MM.1S (cell line): ENCODE data around the gene MFSD11.

Source experiments
- CTCF ChIP-seq: fragments of 300-600 bp; sonication (generic); IDR thresholded peaks from 2 replicates; pipeline ENCODE4 v1.5.1; 2016; ENCODE audit warnings: antibody characterized with exemption, low read length, mixed read lengths
- EZH2 ChIP-seq: fragments of 300-600 bp; sonication (generic); optimal IDR thresholded peaks from 2 replicates; pipeline ENCODE3; 2017; ENCODE audit warnings: low read depth, mild to moderate bottlenecking, antibody characterized with exemption, low read length, mixed read lengths

- TF ChIP-seq CTCF: no peak
- TF ChIP-seq EZH2: no peak
Observed at GRCh38 chr17:76704805-76705204, 33.1 kb upstream of the MFSD11 start.
